Kidney (tissue), 14 donors: ENCODE data around the gene ARL14EP. TPM values are rescaled to one million over a fixed set of nuclear protein-coding genes. Genes with fewer than 3 reads are reported as not detected.
A peak's percentile ranks its signal among the peaks of the same experiment; 100 is the strongest.

Experiments used
- DNase-seq, 5 donors: peaks; one replicate each; pipeline ENCODE4 v3.0.0-alpha.2; 2013 to 2020
- FAIRE-seq: peaks from 2 replicates; lab custom pipeline; 2012; peaks lifted over from hg19 to GRCh38; lab: Jason Lieb, UNC
- H3K27ac ChIP-seq, 2 donors: one replicate each; pipeline ENCODE4 v1.7.0; 2013; ENCODE audit warnings: low read depth in 2 of 2, low read length in 2 of 2, inconsistent platforms in 1 of 2
- H3K27me3 ChIP-seq: one replicate; pipeline ENCODE4 v1.7.1; 2013; ENCODE audit warnings: low read length, inconsistent platforms; ENCODE audit not compliant: control insufficient read depth, insufficient read depth
- H3K36me3 ChIP-seq, 3 donors: one replicate each; pipeline versions ENCODE4 v1.7.0 to v1.7.1; 2013; ENCODE audit warnings: low read length in 3 of 3, control low read depth in 1 of 3, inconsistent platforms in 1 of 3; ENCODE audit not compliant: insufficient read depth in 3 of 3, control insufficient read depth in 2 of 3
- H3K4me1 ChIP-seq, 3 donors: one replicate each; pipeline versions ENCODE4 v1.7.0 to v1.7.1; 2013; ENCODE audit warnings: low read length in 3 of 3, inconsistent platforms in 1 of 3, low read depth in 1 of 3; ENCODE audit not compliant: control insufficient read depth in 2 of 3, insufficient read depth in 2 of 3
- H3K4me3 ChIP-seq, 3 donors: one replicate each; pipeline versions ENCODE4 v1.7.0 to v1.8.1; 2013; ENCODE audit warnings: low read length in 3 of 3, control low read depth in 1 of 3, inconsistent platforms in 1 of 3
- H3K9ac ChIP-seq, 3 donors: one replicate each; pipeline versions ENCODE4 v1.7.0 to v1.7.1; 2013; ENCODE audit warnings: low read length in 3 of 3, control low read depth in 1 of 3, inconsistent platforms in 1 of 3
- H3K9me3 ChIP-seq, 3 donors: one replicate each; pipeline versions ENCODE4 v1.7.0 to v1.7.1; 2013; ENCODE audit warnings: low read length in 3 of 3, control low read depth in 1 of 3, inconsistent platforms in 1 of 3; ENCODE audit not compliant: control insufficient read depth in 2 of 3, insufficient read depth in 1 of 3
- intact Hi-C: fragments of 100-400 bp; cut with DNase I; formaldehyde crosslinking; loops from one replicate; pipeline ENCODE4 v1.11.1; 2022
- polyA plus RNA-seq: library from polyadenylated mRNA; stranded (reverse); fragments of 350-450 nt; fragmentation: Illumina TruSeq; extraction: RNeasy Lipid Tissue Mini Kit (QIAGEN cat#74804); gene quantifications from one replicate; pipeline ENCODE4 v1.2.3, GENCODE V29; 2014; ENCODE audit warnings: low read depth, low replicate concordance; ENCODE audit not compliant: insufficient read depth
- total RNA-seq: library from RNA; stranded (reverse); fragmentation: NEBNext Ultra II Directional; extraction: Animal tissue kit (Norgen Biotek cat#: 25700); gene quantifications from one replicate; pipeline ENCODE4 v1.2.1, GENCODE V29; 2021
- TF ChIP-seq, protein P1 (sequence below): IDR thresholded peaks from 3 replicates; pipeline ENCODE4 v1.5.1; 2012; ENCODE audit warnings: mild to moderate bottlenecking, moderate library complexity, borderline replicate concordance; ENCODE audit not compliant: insufficient read depth; ENCODE audit errors: extremely low read depth
- donor health status: control.
- donor health status: control.
- donor health status: control.
- donor health status: control.
- donor health status: control.
- donor health status: DM: yes; HTN: yes; CAD: no.
- donor health status: Normal renal cell carcinoma (clear cell type).

The ARL14EP gene
- total and polyA plus RNA-seq, 2 donors from 2014 or later, result 16.3 to 29.6 TPM

DNA sequence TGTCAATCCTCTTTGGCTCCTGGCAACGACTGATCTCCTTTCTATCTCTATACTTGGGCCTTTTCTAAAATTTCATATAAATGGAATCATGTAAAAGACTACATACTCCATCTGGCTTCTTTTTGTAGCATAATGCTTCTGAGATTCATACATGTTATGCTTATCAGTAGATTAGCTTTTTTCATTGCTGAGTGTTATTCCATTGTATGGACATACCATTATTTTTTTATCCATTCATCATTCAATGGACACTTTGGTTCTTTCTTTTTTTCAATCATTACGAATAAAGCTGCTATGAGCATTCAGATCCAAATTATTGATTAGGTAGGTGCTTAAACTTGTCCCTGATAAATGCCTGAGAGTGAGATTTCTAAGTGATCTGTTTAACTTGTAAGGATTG is 11.7 kb upstream of the ARL14EP start:
- Histone ChIP-seq H3K27ac (no peak overlapping the region), H3K4me1 (no peaks in the 10 kb centered on the region), H3K9me3 (peaks cover 0 to 5% (median 0%) of the 10 kb centered on the region in 3 donors), H3K36me3 (no peaks in the 10 kb centered on the region), H3K27me3 (no peaks in the 10 kb centered on the region), H3K9ac (no peak overlapping the region), H3K4me3 (no peak overlapping the region)
- FAIRE-seq (no peak), DNase-seq (no peak)
- intact Hi-C loops, result no loop called here
- TF ChIP-seq, protein P1, sequence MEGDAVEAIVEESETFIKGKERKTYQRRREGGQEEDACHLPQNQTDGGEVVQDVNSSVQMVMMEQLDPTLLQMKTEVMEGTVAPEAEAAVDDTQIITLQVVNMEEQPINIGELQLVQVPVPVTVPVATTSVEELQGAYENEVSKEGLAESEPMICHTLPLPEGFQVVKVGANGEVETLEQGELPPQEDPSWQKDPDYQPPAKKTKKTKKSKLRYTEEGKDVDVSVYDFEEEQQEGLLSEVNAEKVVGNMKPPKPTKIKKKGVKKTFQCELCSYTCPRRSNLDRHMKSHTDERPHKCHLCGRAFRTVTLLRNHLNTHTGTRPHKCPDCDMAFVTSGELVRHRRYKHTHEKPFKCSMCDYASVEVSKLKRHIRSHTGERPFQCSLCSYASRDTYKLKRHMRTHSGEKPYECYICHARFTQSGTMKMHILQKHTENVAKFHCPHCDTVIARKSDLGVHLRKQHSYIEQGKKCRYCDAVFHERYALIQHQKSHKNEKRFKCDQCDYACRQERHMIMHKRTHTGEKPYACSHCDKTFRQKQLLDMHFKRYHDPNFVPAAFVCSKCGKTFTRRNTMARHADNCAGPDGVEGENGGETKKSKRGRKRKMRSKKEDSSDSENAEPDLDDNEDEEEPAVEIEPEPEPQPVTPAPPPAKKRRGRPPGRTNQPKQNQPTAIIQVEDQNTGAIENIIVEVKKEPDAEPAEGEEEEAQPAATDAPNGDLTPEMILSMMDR, result no peak

DNA sequence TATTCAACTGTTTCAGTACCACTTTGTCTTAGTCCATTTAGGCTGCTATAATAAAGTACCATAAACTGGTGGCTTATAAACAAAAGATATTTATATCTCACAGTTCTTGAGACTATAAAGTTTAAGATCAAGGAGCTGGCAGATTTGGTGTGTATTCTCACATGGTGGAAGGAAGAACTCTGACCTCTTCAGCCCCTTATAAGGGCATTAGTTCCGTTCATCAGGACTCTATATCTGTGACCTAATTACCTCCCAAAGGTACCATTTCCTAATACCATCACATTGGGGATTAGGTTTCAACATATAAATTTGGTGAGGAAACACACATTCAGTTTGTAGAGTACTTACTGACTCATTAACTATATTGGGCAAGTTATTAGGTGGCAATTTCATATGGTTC is 10.7 kb upstream of the ARL14EP start:
- DNase-seq (no peak), FAIRE-seq (no peak)
- H3K36me3 ChIP-seq, result no peaks in the 10 kb centered on the region
- intact Hi-C loops, result no loop called here
- H3K4me3 ChIP-seq, result no peak overlapping the region
- no peaks in the 10 kb centered on the region for H3K27me3 ChIP-seq
- H3K27ac ChIP-seq, result no peak overlapping the region
- H3K4me1 ChIP-seq, result no peaks in the 10 kb centered on the region
- H3K9me3 ChIP-seq, result peaks cover 0 to 5% (median 0%) of the 10 kb centered on the region in 3 donors
- H3K9ac ChIP-seq, result no peak overlapping the region
- TF ChIP-seq, protein P1, result no peak

DNA sequence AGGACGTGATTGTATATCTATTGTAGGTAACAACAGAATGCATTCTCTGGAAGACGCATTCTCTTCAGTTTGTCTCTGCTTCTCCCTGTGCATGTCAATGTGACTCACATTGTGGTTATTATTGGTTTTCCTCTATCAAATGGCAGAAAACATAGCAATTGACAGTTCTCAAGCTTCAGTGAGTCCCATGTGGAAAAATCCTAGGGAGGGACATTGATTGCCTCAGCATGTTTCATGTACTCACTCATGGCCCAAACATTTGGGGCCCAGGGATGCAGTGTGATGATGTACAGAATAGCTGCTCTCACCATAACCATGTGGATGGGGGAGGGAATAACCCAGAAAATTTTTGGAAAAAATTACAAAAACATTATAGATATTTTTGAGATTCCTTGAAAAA is 9.3 kb upstream of the ARL14EP start:
- intact Hi-C loops, result no loop called here
- DNase-seq (no peak), FAIRE-seq (no peak)
- Histone ChIP-seq H3K9me3 (peaks cover 0 to 5% (median 0%) of the 10 kb centered on the region in 3 donors), H3K4me3 (no peak overlapping the region), H3K9ac (no peak overlapping the region), H3K36me3 (no peaks in the 10 kb centered on the region), H3K27ac (no peak overlapping the region), H3K27me3 (no peaks in the 10 kb centered on the region), H3K4me1 (no peaks in the 10 kb centered on the region)
- TF ChIP-seq, protein P1, result no peak

DNA sequence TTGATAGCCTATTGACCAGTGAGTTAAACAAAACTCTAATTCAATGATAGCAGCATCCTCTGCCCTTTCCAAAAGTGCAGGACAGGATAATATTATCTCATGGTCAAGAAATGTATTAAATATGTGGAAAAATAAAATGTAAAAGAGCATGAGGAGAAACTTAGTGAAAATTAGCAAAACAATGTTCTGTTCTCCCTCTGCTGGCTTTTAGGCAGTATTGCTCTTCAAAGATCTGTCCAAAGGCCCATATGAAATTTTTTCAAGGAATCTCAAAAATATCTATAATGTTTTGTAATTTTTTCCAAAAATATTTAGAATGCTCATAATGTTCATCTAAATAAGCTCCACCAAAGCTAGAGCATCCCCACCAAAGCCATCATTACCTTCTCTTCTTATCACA is 8.3 kb upstream of the ARL14EP start:
- TF ChIP-seq, protein P1, result no peak
- H3K4me3 ChIP-seq, result no peak overlapping the region
- H3K27ac ChIP-seq, result no peak overlapping the region
- H3K9me3 ChIP-seq, result peaks cover 0 to 5% (median 0%) of the 10 kb centered on the region in 3 donors
- intact Hi-C loops, result no loop called here
- H3K4me1 ChIP-seq, result no peaks in the 10 kb centered on the region
- no peak for FAIRE-seq
- no peaks in the 10 kb centered on the region for H3K27me3 ChIP-seq
- H3K9ac ChIP-seq, result no peak overlapping the region
- peak in 1 of 5 donors; percentile 7 for DNase-seq
- no peaks in the 10 kb centered on the region for H3K36me3 ChIP-seq
